Fibroblast of lung (primary cell): ENCODE data around the gene SLC31A1. TPM values are rescaled to one million over a fixed set of nuclear protein-coding genes. Genes with fewer than 3 reads are reported as not detected.

ENCODE experiments used
- DNase-seq, 2 donors: peaks; one replicate each; pipeline versions ENCODE4 v3.0.0 to v3.0.0-alpha.2; 2010; ENCODE audit warnings: low read depth in 2 of 2
- H2AFZ ChIP-seq: 2 replicates; pipeline ENCODE4 v1.5.1; 2012; ENCODE audit warnings: low read length, control low read depth, inconsistent platforms
- H3K27ac ChIP-seq: 2 replicates; pipeline ENCODE4 v1.5.1; 2011; ENCODE audit warnings: low read length, control low read depth; ENCODE audit not compliant: insufficient read depth
- H3K27me3 ChIP-seq: 2 replicates; pipeline ENCODE4 v1.5.1; 2011; ENCODE audit warnings: mild to moderate bottlenecking, low read length; ENCODE audit not compliant: control insufficient read depth, insufficient read depth
- H3K36me3 ChIP-seq: 2 replicates; pipeline ENCODE4 v1.5.1; 2011; ENCODE audit warnings: low read length; ENCODE audit not compliant: control insufficient read depth, insufficient read depth
- H3K4me1 ChIP-seq: 2 replicates; pipeline ENCODE4 v1.5.1; 2011; ENCODE audit warnings: low read length; ENCODE audit not compliant: control insufficient read depth, insufficient read depth; ENCODE audit errors: extremely low read depth
- H3K4me2 ChIP-seq: 2 replicates; pipeline ENCODE4 v1.5.1; 2011; ENCODE audit warnings: low read length, control low read depth; ENCODE audit not compliant: insufficient read depth; ENCODE audit errors: extremely low read depth
- H3K4me3 ChIP-seq, 4 experiments: fragments of 200-600 bp in 1 of 4; sonication (generic) in 1 of 4; replicated peaks in 1 of 4; 2 replicates each; pipeline ENCODE4 v1.5.1; 2011 to 2016; ENCODE audit warnings: low read length in 4 of 4, low read depth in 3 of 4, mild to moderate bottlenecking in 3 of 4, control low read depth in 2 of 4, inconsistent platforms in 1 of 4, mixed read lengths in 1 of 4; ENCODE audit not compliant: insufficient read depth in 1 of 4; ENCODE audit errors: control extremely low read depth in 1 of 4
- H3K79me2 ChIP-seq: 2 replicates; pipeline ENCODE4 v1.5.1; 2012; ENCODE audit warnings: mild to moderate bottlenecking, low read length, inconsistent platforms; ENCODE audit not compliant: control insufficient read depth, insufficient read depth
- H3K9ac ChIP-seq: 2 replicates; pipeline ENCODE4 v1.5.1; 2011; ENCODE audit warnings: mild to moderate bottlenecking, low read length, control low read depth; ENCODE audit not compliant: insufficient read depth
- H3K9me3 ChIP-seq: 2 replicates; pipeline ENCODE4 v1.5.1; 2012; ENCODE audit warnings: low read depth, low read length; ENCODE audit not compliant: control insufficient read depth, insufficient read depth
- H4K20me1 ChIP-seq: 2 replicates; pipeline ENCODE4 v1.5.1; 2011; ENCODE audit warnings: low read length; ENCODE audit not compliant: control insufficient read depth, insufficient read depth; ENCODE audit errors: extremely low read depth
- CTCF ChIP-seq, 2 donors: IDR thresholded peaks in 1 of 2; conservative IDR thresholded peaks in 1 of 2; 1 replicate in 1 of 2; 2 replicates in 1 of 2; pipeline ENCODE4 v1.5.1; 2011 to 2012; ENCODE audit warnings: low read length in 2 of 2, control low read depth in 1 of 2, inconsistent platforms in 1 of 2, low read depth in 1 of 2, mild to moderate bottlenecking in 1 of 2
- EZH2 ChIP-seq: IDR thresholded peaks from 2 replicates; pipeline ENCODE4 v1.5.1; 2012; ENCODE audit warnings: low read length, control low read depth, mild to moderate bottlenecking; ENCODE audit errors: missing control alignments
- polyA plus RNA-seq, 2 donors: library from polyadenylated mRNA; depleted of rRNA in 1 of 2; stranded (reverse) in 1 of 2; unstranded in 1 of 2; fragments of >200 nt; gene quantifications; 2 replicates each; pipeline ENCODE4 v1.2.1, GENCODE V29; 2011 to 2012; ENCODE audit warnings: missing spikeins in 1 of 2
- total RNA-seq: library from RNA; depleted of rRNA; stranded (reverse); fragments of >200 nt; gene quantifications from 2 replicates; pipeline ENCODE4 v1.2.1, GENCODE V29; 2014

The SLC31A1 gene
- total and polyA plus RNA-seq, 2 donors (not counting 1 experiment from before 2014, with no cell fraction given), result 33.0 to 44.4 TPM

- H3K4me2 ChIP-seq, result no peak overlapping the region
- H3K27ac ChIP-seq, result no peak overlapping the region
- no peaks in the 10 kb centered on the region for H3K79me2 ChIP-seq
- no peak overlapping the region for H2AFZ ChIP-seq
- no peak for TF ChIP-seq EZH2
- TF ChIP-seq CTCF (conservative IDR thresholded peaks at IDR 0.05 in 1 of 2, IDR thresholded peaks at IDR 0.05 in 1 of 2; ENCODE audit: low read depth in 1 of 2, low read length in 2 of 2), result no peak
- no peaks in the 10 kb centered on the region for H3K27me3 ChIP-seq
- DNase-seq, result no peak
- no peaks in the 10 kb centered on the region for H4K20me1 ChIP-seq
- no peak overlapping the region for H3K9ac ChIP-seq
- H3K4me3 ChIP-seq, result no peak overlapping the region
- peaks cover 9% of the 10 kb centered on the region for H3K36me3 ChIP-seq
- no peaks in the 10 kb centered on the region for H3K9me3 ChIP-seq
- H3K4me1 ChIP-seq, result no peaks in the 10 kb centered on the region
Observed at GRCh38 chr9:113177251-113177650, 44.1 kb upstream of the SLC31A1 start.

GRCh38 chr9:113178087-113178486 is 43.3 kb upstream of the SLC31A1 start:
- H3K27ac ChIP-seq, result no peak overlapping the region
- no peak overlapping the region for H3K9ac ChIP-seq
- peak; percentile 44 to 86 for DNase-seq
- no peak overlapping the region for H3K4me3 ChIP-seq
- no peak overlapping the region for H2AFZ ChIP-seq
- H3K4me1 ChIP-seq, result no peaks in the 10 kb centered on the region
- H3K36me3 ChIP-seq, result peaks cover 7% of the 10 kb centered on the region
- no peaks in the 10 kb centered on the region for H3K79me2 ChIP-seq
- no peaks in the 10 kb centered on the region for H4K20me1 ChIP-seq
- H3K9me3 ChIP-seq, result no peaks in the 10 kb centered on the region
- no peaks in the 10 kb centered on the region for H3K27me3 ChIP-seq
- no peak for TF ChIP-seq CTCF (conservative IDR thresholded peaks at IDR 0.05 in 1 of 2, IDR thresholded peaks at IDR 0.05 in 1 of 2; ENCODE audit: low read depth in 1 of 2, low read length in 2 of 2)
- TF ChIP-seq EZH2, result no peak
- H3K4me2 ChIP-seq, result no peak overlapping the region

GRCh38 chr9:113179839-113180238 is 41.5 kb upstream of the SLC31A1 start:
- no peaks in the 10 kb centered on the region for H3K27me3 ChIP-seq
- no peaks in the 10 kb centered on the region for H3K79me2 ChIP-seq
- no peak for DNase-seq
- no peak overlapping the region for H3K9ac ChIP-seq
- no peak overlapping the region for H2AFZ ChIP-seq
- no peaks in the 10 kb centered on the region for H4K20me1 ChIP-seq
- TF ChIP-seq EZH2 (no peak), CTCF (conservative IDR thresholded peaks at IDR 0.05 in 1 of 2, IDR thresholded peaks at IDR 0.05 in 1 of 2; ENCODE audit: low read depth in 1 of 2, low read length in 2 of 2) (no peak)
- no peak overlapping the region for H3K4me3 ChIP-seq
- H3K9me3 ChIP-seq, result no peaks in the 10 kb centered on the region
- H3K4me2 ChIP-seq, result no peak overlapping the region
- H3K36me3 ChIP-seq, result peaks cover 8% of the 10 kb centered on the region
- H3K4me1 ChIP-seq, result peaks cover under 1% of the 10 kb centered on the region
- no peak overlapping the region for H3K27ac ChIP-seq
